ENCODE measurements around the gene TMEM53.

DNA sequence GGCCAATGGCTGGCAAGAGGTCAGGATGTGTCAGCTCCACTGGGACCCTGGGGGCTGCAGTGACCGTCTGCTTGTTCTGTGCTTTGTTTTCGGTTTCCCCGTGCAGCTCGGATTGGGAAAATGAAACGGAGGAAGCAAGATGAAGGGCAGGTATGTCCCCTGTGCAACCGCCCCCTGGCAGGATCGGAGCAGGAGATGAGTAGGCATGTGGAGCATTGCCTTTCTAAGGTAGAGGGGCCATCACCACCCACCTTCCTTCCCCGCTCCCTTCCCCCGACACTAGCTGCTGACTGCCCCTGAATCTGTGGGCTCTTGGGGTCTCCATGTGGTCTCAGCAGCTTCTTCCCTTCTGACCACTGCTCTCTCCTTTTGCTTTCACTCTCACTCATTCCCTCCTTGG, 38.8 kb downstream of the TMEM53 start:
- TF ChIP-seq CTCF (IDR thresholded peaks at IDR 0.05): no peak
- TF ChIP-seq POLR2A (IDR thresholded peaks at IDR 0.05): no peak

All from lower leg skin (tissue), 3 donors.